SK-N-SH (cell line): ENCODE measurements around the gene PLEKHM3. TPM values are rescaled to one million over a fixed set of nuclear protein-coding genes. Genes with fewer than 3 reads are reported as not detected.

Experiments
- CTCF ChIA-PET: fragments of 300-600, 350-600 bp; formaldehyde crosslinking; extraction: SDS; loops from one replicate; lab custom pipeline; 2021; lab: Yijun Ruan, JAX
- POLR2A ChIA-PET: fragments of 350-600 bp; sonication (Branson Sonifier 250); formaldehyde crosslinking; extraction: SDS; loops from one replicate; lab custom pipeline; 2020; ENCODE audit warnings: antibody characterized with exemption, inconsistent platforms; lab: Yijun Ruan, JAX
- DNase-seq: peaks from one replicate; pipeline ENCODE4 v3.0.0; 2012
- H2AFZ ChIP-seq: fragments of 200-600 bp; sonication (generic); 2 replicates; pipeline ENCODE4 v1.8.1; 2016; ENCODE audit warnings: antibody characterized with exemption, mild to moderate bottlenecking, low read depth
- H3F3A ChIP-seq: fragments of 200-600 bp; sonication (generic); replicated peaks from 2 replicates; pipeline ENCODE3; 2016; ENCODE audit warnings: antibody characterized with exemption, mild to moderate bottlenecking; ENCODE audit not compliant: insufficient read depth
- H3K27ac ChIP-seq, 2 experiments: fragments of 200-500 bp in 1 of 2; fragments of 200-600 bp in 1 of 2; sonication (Bioruptor generic) in 1 of 2; sonication (generic), shearing (Covaris generic) in 1 of 2; 2 replicates each; pipeline versions ENCODE4 v1.5.1 to v1.6.1; 2014 to 2016; ENCODE audit warnings: low read depth in 2 of 2, inconsistent platforms in 1 of 2, low read length in 1 of 2, mild to moderate bottlenecking in 1 of 2, mixed read lengths in 1 of 2
- H3K27me3 ChIP-seq: fragments of 200-600 bp; sonication (generic), shearing (Covaris generic); 2 replicates; pipeline ENCODE4 v1.6.1; 2016; ENCODE audit warnings: mixed run types; ENCODE audit not compliant: insufficient read depth
- H3K36me3 ChIP-seq, 2 experiments: fragments of 200-500 bp in 1 of 2; fragments of 200-600 bp in 1 of 2; sonication (Bioruptor generic) in 1 of 2; sonication (generic) in 1 of 2; replicated peaks in 1 of 2; 2 replicates each; pipeline versions ENCODE3 to v1.5.1; 2014 to 2016; ENCODE audit warnings: low read length in 1 of 2, mild to moderate bottlenecking in 1 of 2; ENCODE audit not compliant: insufficient read depth in 2 of 2, control insufficient read depth in 1 of 2
- H3K4me1 ChIP-seq, 2 experiments: fragments of 200-500 bp in 1 of 2; fragments of 200-600 bp in 1 of 2; sonication (Bioruptor generic) in 1 of 2; sonication (generic), shearing (Covaris generic) in 1 of 2; 2 replicates each; pipeline versions ENCODE4 v1.5.1 to v1.6.1; 2014 to 2016; ENCODE audit warnings: low read depth in 1 of 2, low read length in 1 of 2, mixed run types in 1 of 2; ENCODE audit not compliant: insufficient read depth in 2 of 2, control insufficient read depth in 1 of 2
- H3K4me2 ChIP-seq: fragments of 200-600 bp; sonication (generic), shearing (Covaris generic); 2 replicates; pipeline ENCODE4 v1.6.1; 2017; ENCODE audit warnings: mixed run types
- H3K4me3 ChIP-seq, 2 experiments: fragments of 200-500 bp in 1 of 2; fragments of 200-600 bp in 1 of 2; sonication (Bioruptor generic) in 1 of 2; sonication (generic), shearing (Covaris generic) in 1 of 2; 2 replicates each; pipeline versions ENCODE4 v1.5.1 to v1.8.1; 2014 to 2016; ENCODE audit warnings: low read depth in 2 of 2, inconsistent platforms in 1 of 2, low read length in 1 of 2, mild to moderate bottlenecking in 1 of 2, mixed read lengths in 1 of 2, moderate library complexity in 1 of 2
- H3K79me2 ChIP-seq: fragments of 200-600 bp; sonication (generic); 2 replicates; pipeline ENCODE4 v1.8.1; 2017; ENCODE audit warnings: mild to moderate bottlenecking; ENCODE audit not compliant: insufficient read depth
- H3K9ac ChIP-seq: fragments of 200-600 bp; sonication (generic); 2 replicates; pipeline ENCODE4 v1.6.1; 2017; ENCODE audit warnings: mixed run types
- H3K9me2 ChIP-seq: fragments of 200-600 bp; sonication (generic); 2 replicates; pipeline ENCODE4 v1.6.1; 2017; ENCODE audit warnings: mixed run types
- H3K9me3 ChIP-seq: fragments of 200-600 bp; sonication (generic); 2 replicates; pipeline ENCODE4 v1.6.1; 2017; ENCODE audit warnings: mixed run types, mild to moderate bottlenecking, moderate library complexity
- H4K20me1 ChIP-seq: fragments of 200-600 bp; sonication (generic); 2 replicates; pipeline ENCODE4 v1.6.1; 2017; ENCODE audit warnings: mild to moderate bottlenecking, mixed run types; ENCODE audit not compliant: insufficient read depth
- ELF1 ChIP-seq: IDR thresholded peaks from 2 replicates; pipeline ENCODE4 v1.4.0; 2012
- EP300 ChIP-seq, 2 experiments: IDR thresholded peaks; 2 replicates each; pipeline versions ENCODE4 v1.4.0 to v1.6.1; 2012; ENCODE audit warnings: borderline replicate concordance in 1 of 2, low read depth in 1 of 2, low read length in 1 of 2
- FOSL2 ChIP-seq: IDR thresholded peaks from 2 replicates; pipeline ENCODE4 v1.4.0; 2012; ENCODE audit warnings: low read depth, mild to moderate bottlenecking, moderate library complexity, borderline replicate concordance
- FOXM1 ChIP-seq: IDR thresholded peaks from 2 replicates; pipeline ENCODE4 v1.4.0; 2012; ENCODE audit warnings: low read depth, mild to moderate bottlenecking
- GABPA ChIP-seq: IDR thresholded peaks from 2 replicates; pipeline ENCODE4 v1.4.0; 2012; ENCODE audit warnings: low read depth, mild to moderate bottlenecking
- GATA2 ChIP-seq: sonication (generic); formaldehyde crosslinking; IDR thresholded peaks from 2 replicates; pipeline ENCODE4 v1.5.0; 2020; ENCODE audit warnings: mild to moderate bottlenecking, missing genetic modification reagents
- JUND ChIP-seq: IDR thresholded peaks from 2 replicates; pipeline ENCODE4 v1.4.0; 2012
- NRF1 ChIP-seq: IDR thresholded peaks from 2 replicates; pipeline ENCODE4 v1.6.1; 2012; ENCODE audit warnings: low read depth, mild to moderate bottlenecking, low read length
- POLR2AphosphoS5 ChIP-seq: IDR thresholded peaks from 2 replicates; pipeline ENCODE4 v1.6.1; 2012; ENCODE audit warnings: low read depth, low read length
- RFX5 ChIP-seq: IDR thresholded peaks from 2 replicates; pipeline ENCODE4 v1.6.1; 2012; ENCODE audit warnings: mild to moderate bottlenecking, improper control_type of control experiment, low read length
- SIN3A ChIP-seq: IDR thresholded peaks from 2 replicates; pipeline ENCODE4 v1.6.1; 2012; ENCODE audit warnings: low read depth, mild to moderate bottlenecking, low read length, moderate library complexity, borderline replicate concordance
- SMC3 ChIP-seq: IDR thresholded peaks from 2 replicates; pipeline ENCODE4 v1.6.1; 2012; ENCODE audit warnings: low read depth, low read length, improper control_type of control experiment
- TEAD4 ChIP-seq: IDR thresholded peaks from 2 replicates; pipeline ENCODE4 v1.4.0; 2012; ENCODE audit warnings: mild to moderate bottlenecking, borderline replicate concordance; ENCODE audit not compliant: insufficient read depth
- YY1 ChIP-seq: IDR thresholded peaks from 2 replicates; pipeline ENCODE4 v1.4.0; 2012; ENCODE audit warnings: low read depth, mild to moderate bottlenecking
- WGBS: methylation state at CpG from one replicate; pipeline ENCODE4 v1.1.6; 2017; ENCODE audit warnings: low lambda C conversion rate; 5-methylcytosine and 5-hydroxymethylcytosine counted together
- polyA plus RNA-seq, 3 experiments: library from polyadenylated mRNA; depleted of rRNA; stranded (reverse); fragments of >200 nt; gene quantifications; 2 replicates each; pipeline ENCODE4 v1.2.3, GENCODE V29; 2012
- TF ChIP-seq, protein P1 (sequence below): fragments of 200-600 bp; sonication (generic); IDR thresholded peaks from 2 replicates; pipeline ENCODE4 v1.6.1; 2017; ENCODE audit warnings: antibody characterized with exemption, mild to moderate bottlenecking, moderate library complexity
- TF ChIP-seq, protein P2 (sequence below): IDR thresholded peaks from 2 replicates; pipeline ENCODE4; 2012

The PLEKHM3 gene
- polyA plus RNA-seq, 1 of the 3 experiments (the other 2 are of a cell fraction): 1.9 TPM

DNA sequence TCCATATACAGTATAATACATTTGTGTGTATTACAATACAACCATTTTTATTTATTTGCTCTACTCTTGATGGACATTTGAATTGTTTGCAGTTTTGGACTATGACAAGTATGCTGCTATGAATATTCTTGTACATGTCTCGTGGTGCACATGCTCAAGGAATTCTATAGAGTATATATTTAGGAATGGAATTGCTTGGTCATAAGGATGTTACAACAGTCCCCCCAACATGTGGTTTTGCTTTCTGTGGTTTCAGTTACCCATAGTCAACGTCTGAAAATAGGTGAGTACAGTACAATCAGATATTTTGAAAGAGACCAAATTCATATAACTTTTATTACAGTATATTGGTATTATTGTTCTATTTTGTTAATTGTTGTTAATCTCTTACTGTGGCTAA lies 24.1 kb upstream of the PLEKHM3 start:
- CTCF ChIA-PET: interaction anchor here (0.7 to 1.4 kb wide), 4 partner anchors 9 to 303 kb away, joined by 3 to 5 read pairs (median 4); no protein-coding TSS in a partner anchor
- POLR2A ChIA-PET: no interaction called here
- Histone ChIP-seq H3K36me3 (no peaks in the 10 kb centered on the region), H3K9me3 (no peaks in the 10 kb centered on the region), H2AFZ (no peak overlapping the region), H3K27me3 (no peaks in the 10 kb centered on the region), H3F3A (no peaks in the 10 kb centered on the region), H3K4me3 (no peak overlapping the region), H3K9me2 (no peaks in the 10 kb centered on the region), H3K27ac (no peak overlapping the region), H3K4me2 (no peak overlapping the region), H3K4me1 (no peaks in the 10 kb centered on the region), H4K20me1 (no peaks in the 10 kb centered on the region), H3K9ac (no peak overlapping the region), H3K79me2 (no peaks in the 10 kb centered on the region)
- no peak for DNase-seq
- WGBS: 44% methylated on average over 2 of the region's 2 CpGs
- TF ChIP-seq TEAD4: no peak
- TF ChIP-seq, protein P1, sequence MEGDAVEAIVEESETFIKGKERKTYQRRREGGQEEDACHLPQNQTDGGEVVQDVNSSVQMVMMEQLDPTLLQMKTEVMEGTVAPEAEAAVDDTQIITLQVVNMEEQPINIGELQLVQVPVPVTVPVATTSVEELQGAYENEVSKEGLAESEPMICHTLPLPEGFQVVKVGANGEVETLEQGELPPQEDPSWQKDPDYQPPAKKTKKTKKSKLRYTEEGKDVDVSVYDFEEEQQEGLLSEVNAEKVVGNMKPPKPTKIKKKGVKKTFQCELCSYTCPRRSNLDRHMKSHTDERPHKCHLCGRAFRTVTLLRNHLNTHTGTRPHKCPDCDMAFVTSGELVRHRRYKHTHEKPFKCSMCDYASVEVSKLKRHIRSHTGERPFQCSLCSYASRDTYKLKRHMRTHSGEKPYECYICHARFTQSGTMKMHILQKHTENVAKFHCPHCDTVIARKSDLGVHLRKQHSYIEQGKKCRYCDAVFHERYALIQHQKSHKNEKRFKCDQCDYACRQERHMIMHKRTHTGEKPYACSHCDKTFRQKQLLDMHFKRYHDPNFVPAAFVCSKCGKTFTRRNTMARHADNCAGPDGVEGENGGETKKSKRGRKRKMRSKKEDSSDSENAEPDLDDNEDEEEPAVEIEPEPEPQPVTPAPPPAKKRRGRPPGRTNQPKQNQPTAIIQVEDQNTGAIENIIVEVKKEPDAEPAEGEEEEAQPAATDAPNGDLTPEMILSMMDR: no peak

DNA sequence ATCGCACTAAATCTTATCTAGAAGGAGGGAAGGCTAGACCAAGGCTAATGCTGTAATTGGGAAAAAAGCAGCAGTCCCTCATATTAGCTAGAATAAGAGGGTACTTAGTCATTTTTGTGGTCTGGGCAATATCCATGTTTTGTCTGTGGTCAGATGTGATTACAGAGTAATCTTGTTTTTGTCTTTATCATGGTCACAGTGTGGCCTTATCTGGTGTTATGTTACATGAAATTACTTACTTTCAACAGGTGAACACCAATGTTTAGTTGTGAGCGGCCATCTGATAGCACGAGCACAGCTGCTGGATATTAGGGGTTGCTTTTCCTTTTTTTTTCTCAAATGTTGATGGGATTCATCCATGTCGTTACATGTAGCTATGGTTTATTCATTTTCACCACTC lies 23.7 kb upstream of the PLEKHM3 start:
- H3K9ac ChIP-seq: no peak overlapping the region
- H3K9me3 ChIP-seq: no peaks in the 10 kb centered on the region
- H3K79me2 ChIP-seq: no peaks in the 10 kb centered on the region
- H3K4me1 ChIP-seq: no peaks in the 10 kb centered on the region
- H3K36me3 ChIP-seq: no peaks in the 10 kb centered on the region
- ChIA-PET POLR2A (no interaction called here), CTCF (interaction anchor here (0.7 to 1.4 kb wide), 4 partner anchors 8 to 302 kb away, joined by 3 to 5 read pairs (median 4); no protein-coding TSS in a partner anchor)
- DNase-seq: no peak
- no peak overlapping the region for H2AFZ ChIP-seq
- H3K27me3 ChIP-seq: no peaks in the 10 kb centered on the region
- H3K27ac ChIP-seq: no peak overlapping the region
- H4K20me1 ChIP-seq: no peaks in the 10 kb centered on the region
- no peaks in the 10 kb centered on the region for H3K9me2 ChIP-seq
- no peak overlapping the region for H3K4me2 ChIP-seq
- H3F3A ChIP-seq: no peaks in the 10 kb centered on the region
- H3K4me3 ChIP-seq: no peak overlapping the region
- TF ChIP-seq RFX5 (no peak), GATA2 (CRISPR knock-in tag) (peak; percentile 81)
- TF ChIP-seq, all 33 proteins: peak for 1
- WGBS: 80% methylated on average over 4 of the region's 4 CpGs

DNA sequence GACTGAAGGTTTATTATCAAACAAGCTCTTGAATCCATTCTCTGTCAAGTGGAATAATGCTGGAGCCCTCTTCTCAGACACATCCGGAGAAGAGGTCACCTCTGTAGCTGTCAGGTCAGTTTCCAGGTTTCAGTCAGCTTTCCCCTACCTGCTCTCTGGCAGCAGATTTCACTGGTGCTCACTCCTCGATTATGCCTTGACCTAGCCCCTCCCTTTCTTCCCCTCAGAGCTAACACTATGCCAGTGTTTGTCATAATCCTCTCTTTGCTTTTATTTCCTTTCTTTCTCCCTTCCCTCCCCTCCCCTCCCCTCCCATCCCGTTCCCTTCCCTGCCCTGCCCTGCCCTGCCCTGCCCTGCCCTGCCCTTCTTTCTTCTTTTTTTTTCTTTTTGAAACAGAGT lies 22.5 kb upstream of the PLEKHM3 start:
- Histone ChIP-seq H3K79me2 (no peaks in the 10 kb centered on the region), H3K27me3 (no peaks in the 10 kb centered on the region), H3F3A (no peaks in the 10 kb centered on the region), H2AFZ (no peak overlapping the region), H3K9me2 (no peaks in the 10 kb centered on the region), H3K9ac (no peak overlapping the region), H3K4me3 (no peak overlapping the region), H3K9me3 (no peaks in the 10 kb centered on the region), H4K20me1 (no peaks in the 10 kb centered on the region), H3K4me1 (no peaks in the 10 kb centered on the region), H3K4me2 (no peak overlapping the region), H3K27ac (no peak overlapping the region), H3K36me3 (no peaks in the 10 kb centered on the region)
- CTCF ChIA-PET: no interaction called here
- 58% methylated on average over 3 of the region's 3 CpGs for WGBS
- DNase-seq: no peak
- POLR2A ChIA-PET: no interaction called here
- TF ChIP-seq FOSL2 (no peak), POLR2AphosphoS5 (no peak), JUND (no peak), SIN3A (no peak), RFX5 (no peak), FOXM1 (no peak), SMC3 (no peak), ELF1 (no peak), YY1 (no peak), NRF1 (no peak), EP300 (IDR thresholded peaks at IDR 0.05; ENCODE audit: borderline replicate concordance in 1 of 2, low read depth in 1 of 2, low read length in 1 of 2) (no peak), GABPA (no peak)
- TF ChIP-seq, protein P1: no peak
- TF ChIP-seq, protein P2, sequence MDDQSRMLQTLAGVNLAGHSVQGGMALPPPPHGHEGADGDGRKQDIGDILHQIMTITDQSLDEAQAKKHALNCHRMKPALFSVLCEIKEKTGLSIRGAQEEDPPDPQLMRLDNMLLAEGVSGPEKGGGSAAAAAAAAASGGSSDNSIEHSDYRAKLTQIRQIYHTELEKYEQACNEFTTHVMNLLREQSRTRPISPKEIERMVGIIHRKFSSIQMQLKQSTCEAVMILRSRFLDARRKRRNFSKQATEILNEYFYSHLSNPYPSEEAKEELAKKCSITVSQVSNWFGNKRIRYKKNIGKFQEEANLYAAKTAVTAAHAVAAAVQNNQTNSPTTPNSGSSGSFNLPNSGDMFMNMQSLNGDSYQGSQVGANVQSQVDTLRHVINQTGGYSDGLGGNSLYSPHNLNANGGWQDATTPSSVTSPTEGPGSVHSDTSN: no peak
